GM13976 (cell line): ENCODE data around the gene PHAF1.

ENCODE experiments used
- DNase-seq: peaks from one replicate; pipeline ENCODE4 v3.0.0; 2012; ENCODE audit warnings: low spot score
- CTCF ChIP-seq: IDR thresholded peaks from 2 replicates; pipeline ENCODE4 v1.5.1; 2012; ENCODE audit warnings: borderline replicate concordance, mild to moderate bottlenecking; ENCODE audit not compliant: insufficient read depth; ENCODE audit errors: extremely low read depth, missing control alignments, control extremely low read depth
- in situ Hi-C: fragments of 300-500 bp; cut with MboI; formaldehyde crosslinking; loops from one replicate; pipeline ENCODE4 v1.12.0; 2022; ENCODE audit warnings: low sequenced_read_pairs, mixed read lengths, inconsistent platforms; ENCODE audit not compliant: unreplicated experiment

PHAF1 gene

DNA sequence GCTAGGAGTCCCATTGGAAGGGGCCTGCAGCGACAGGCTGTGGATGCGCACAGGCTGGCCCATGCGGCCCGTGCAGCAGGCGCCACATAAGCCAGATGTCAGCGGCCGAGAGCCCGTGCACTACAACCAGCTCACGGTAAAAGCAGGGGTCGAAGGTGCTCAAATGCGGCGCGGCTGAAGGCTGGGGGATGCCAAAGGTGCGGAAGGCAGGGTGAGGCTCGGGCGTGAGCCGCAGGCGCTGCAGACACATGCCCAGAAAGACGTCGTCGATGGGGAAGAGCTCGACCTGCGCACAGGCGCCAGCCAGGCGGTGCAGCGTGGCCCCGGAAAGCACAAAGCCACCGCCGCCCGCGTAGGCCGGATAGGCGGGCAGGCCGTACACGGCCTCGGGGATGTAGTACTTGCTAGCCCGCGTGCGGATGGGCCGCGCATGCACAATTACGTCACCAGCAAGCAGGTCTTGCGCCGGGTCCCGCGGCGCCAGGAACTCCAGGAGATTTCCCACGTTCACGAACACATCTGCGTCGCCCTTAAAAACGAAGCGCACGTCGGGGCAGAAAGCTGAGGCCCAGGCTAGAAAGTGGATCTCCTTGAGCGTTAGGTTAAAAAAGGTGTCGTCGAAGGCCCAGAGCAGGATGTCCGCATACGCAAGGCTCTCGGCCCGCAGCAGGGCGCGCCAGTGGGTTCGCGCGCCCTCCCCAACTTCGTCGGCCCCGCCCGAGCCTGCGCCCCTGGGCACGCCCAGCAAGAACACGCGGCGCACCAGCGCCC, 39.7 kb downstream of the PHAF1 start:
- TF ChIP-seq CTCF: no peak
- in situ Hi-C loops: loop anchor here (5.0 to 25.0 kb wide), 2 partner anchors 132 to 187 kb away; partner anchors contain the start of gene CES3

GRCh38 chr16:67150047-67150832, 40.5 kb downstream of the PHAF1 start:
- peak; percentile 86 for DNase-seq
- in situ Hi-C loops: loop anchor here (5.0 to 25.0 kb wide), 2 partner anchors 133 to 188 kb away; partner anchors contain the start of gene CES3
- TF ChIP-seq CTCF: peak; percentile 12

More for the DNA sequence above, 39.7 kb downstream of the PHAF1 start:
- no peak for DNase-seq

DNA sequence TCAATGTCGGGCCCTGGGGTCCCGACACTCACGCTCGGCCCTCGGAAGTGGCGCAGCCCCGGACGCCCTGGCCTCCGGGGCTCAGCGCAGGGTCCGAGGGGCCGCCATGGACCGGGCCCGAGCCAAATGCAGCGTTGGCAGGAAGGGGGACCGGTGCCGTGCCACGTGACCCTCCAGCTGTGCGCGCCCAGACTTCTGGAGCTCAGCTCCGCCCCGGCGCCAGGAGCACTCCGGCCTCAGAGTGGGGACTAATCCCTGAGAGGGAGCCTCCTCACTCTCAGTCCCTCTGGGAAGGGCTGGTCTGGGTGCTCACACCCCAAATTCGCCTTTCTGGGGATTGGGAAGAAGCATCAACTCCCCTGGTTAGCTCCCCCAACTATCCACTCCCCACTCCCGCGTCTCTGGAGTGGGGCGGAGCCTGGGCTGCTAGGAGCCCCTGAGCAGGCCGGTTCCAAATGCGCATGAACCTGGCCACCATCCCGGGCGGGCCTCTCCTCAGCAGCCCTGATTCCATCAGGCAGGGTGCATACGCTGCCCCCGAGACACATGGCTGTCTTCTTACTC, 41.2 kb downstream of the PHAF1 start, which contains the start of gene B3GNT9:
Gene B3GNT9, minus strand, starts transcription at position 166 of the 564 bp plus-strand sequence. CDS start 513 bp downstream, outside the sequence.
- DNase-seq: peak; percentile 84
- no peak for TF ChIP-seq CTCF
- in situ Hi-C loops: loop anchor here (5.0 to 25.0 kb wide), 2 partner anchors 134 to 189 kb away; partner anchors contain the start of gene CES3

DNA sequence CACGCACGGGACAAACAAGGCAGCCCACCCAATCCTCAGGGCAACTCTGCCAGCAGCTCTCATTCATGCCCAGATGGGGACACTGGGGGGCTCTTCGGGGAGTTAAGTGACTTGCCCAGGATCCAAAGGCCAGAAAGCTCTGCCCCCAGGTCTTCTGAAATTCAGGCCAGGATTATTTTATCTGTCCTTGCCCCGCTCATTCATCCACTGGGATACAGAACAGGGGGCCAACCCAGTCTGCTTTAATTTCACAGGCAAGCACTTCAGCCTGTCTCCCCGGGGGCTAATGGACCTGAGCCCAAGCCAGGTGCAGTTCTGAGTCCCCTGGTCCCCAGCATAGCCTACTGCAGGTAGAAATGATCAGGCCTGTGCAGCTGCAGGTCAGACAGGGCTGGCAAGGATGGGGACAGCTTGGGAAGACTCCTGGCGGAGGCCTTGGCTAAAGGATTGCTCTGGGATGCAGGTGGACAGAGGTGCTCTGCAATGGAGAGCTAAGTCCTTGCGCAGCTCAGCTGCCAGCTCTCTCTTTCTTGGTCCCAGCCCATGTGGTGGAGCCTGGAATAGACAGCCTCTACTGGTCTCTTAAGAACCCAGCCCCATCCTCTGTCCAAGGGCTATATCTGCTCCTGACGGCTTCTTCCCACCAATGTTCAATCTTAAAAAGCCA, 41.8 kb downstream of the PHAF1 start:
- no peak for TF ChIP-seq CTCF
- in situ Hi-C loops: loop anchor here (5.0 to 25.0 kb wide), 2 partner anchors 134 to 189 kb away; partner anchors contain the start of gene CES3

GRCh38 chr16:67154578-67155294, 45.0 kb downstream of the PHAF1 start:
- in situ Hi-C loops: loop anchor here (5.0 to 25.0 kb wide), 2 partner anchors 137 to 192 kb away; partner anchors contain the start of gene CES3
- no peak for TF ChIP-seq CTCF
- DNase-seq: no peak

More for the DNA sequence above, 41.8 kb downstream of the PHAF1 start:
- no peak for DNase-seq
